Measurements from ENCODE around the gene GRM1.

The GRM1 gene

DNA sequence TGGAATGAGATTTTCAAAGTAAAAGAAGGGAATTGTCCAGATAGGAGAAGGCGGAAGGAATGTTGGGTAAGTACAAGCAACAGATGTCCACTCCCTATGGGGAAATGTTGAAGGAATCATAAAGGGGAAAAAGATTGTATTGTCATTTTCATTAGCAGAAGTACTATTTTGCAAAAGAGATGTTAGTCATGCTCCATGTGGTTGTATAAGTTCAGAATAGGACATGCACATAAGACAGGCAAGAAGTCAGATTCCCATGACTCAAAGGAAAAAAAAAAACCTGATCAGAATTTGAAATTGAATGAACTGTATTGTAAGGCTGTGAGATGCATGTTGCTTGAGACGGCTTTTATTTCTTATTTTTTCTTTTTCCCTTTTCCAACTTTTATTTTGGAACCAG lies 36.8 kb downstream of the GRM1 start:
- DNase-seq = no peak
- no peak overlapping the region for H3K27ac Mint-ChIP-seq
- H3K4me1 Mint-ChIP-seq = no peaks in the 10 kb centered on the region
- no peak for ATAC-seq (replicated peaks)
- H3K4me3 Mint-ChIP-seq = no peak overlapping the region
- no peaks in the 10 kb centered on the region for H3K36me3 Mint-ChIP-seq
- H3K27me3 Mint-ChIP-seq = no peaks in the 10 kb centered on the region
- H3K9me3 Mint-ChIP-seq = peaks cover 9 to 13% of the 10 kb centered on the region in 2 donors

- no peak for ATAC-seq (replicated peaks)
Measured at GRCh38 chr6:146066506-146066905, 37.6 kb downstream of the GRM1 start.

GRCh38 chr6:146071781-146072180 lies 42.9 kb downstream of the GRM1 start:
- no peaks in the 10 kb centered on the region for H3K4me1 Mint-ChIP-seq
- no peak overlapping the region for H3K27ac Mint-ChIP-seq
- no peaks in the 10 kb centered on the region for H3K36me3 Mint-ChIP-seq
- H3K4me3 Mint-ChIP-seq = no peak overlapping the region
- no peak for ATAC-seq (replicated peaks)
- no peak for DNase-seq
- no peaks in the 10 kb centered on the region for H3K9me3 Mint-ChIP-seq
- peaks cover 0 to 4% of the 10 kb centered on the region in 2 donors for H3K27me3 Mint-ChIP-seq

More at GRCh38 chr6:146066506-146066905, 37.6 kb downstream of the GRM1 start:
- Mint-ChIP-seq H3K4me3 (no peak overlapping the region), H3K27ac (no peak overlapping the region), H3K4me1 (no peaks in the 10 kb centered on the region), H3K36me3 (no peaks in the 10 kb centered on the region), H3K27me3 (no peaks in the 10 kb centered on the region), H3K9me3 (peaks cover 6 to 12% of the 10 kb centered on the region in 2 donors)
- DNase-seq = no peak

GRCh38 chr6:146077992-146078391 lies 49.1 kb downstream of the GRM1 start:
- no peak overlapping the region for H3K4me3 Mint-ChIP-seq
- no peaks in the 10 kb centered on the region for H3K27me3 Mint-ChIP-seq
- ATAC-seq (replicated peaks) (no peak), DNase-seq (no peak)
- H3K4me1 Mint-ChIP-seq = no peaks in the 10 kb centered on the region
- H3K9me3 Mint-ChIP-seq = peaks cover 2 to 4% of the 10 kb centered on the region in 2 donors
- no peaks in the 10 kb centered on the region for H3K36me3 Mint-ChIP-seq
- no peak overlapping the region for H3K27ac Mint-ChIP-seq

DNA sequence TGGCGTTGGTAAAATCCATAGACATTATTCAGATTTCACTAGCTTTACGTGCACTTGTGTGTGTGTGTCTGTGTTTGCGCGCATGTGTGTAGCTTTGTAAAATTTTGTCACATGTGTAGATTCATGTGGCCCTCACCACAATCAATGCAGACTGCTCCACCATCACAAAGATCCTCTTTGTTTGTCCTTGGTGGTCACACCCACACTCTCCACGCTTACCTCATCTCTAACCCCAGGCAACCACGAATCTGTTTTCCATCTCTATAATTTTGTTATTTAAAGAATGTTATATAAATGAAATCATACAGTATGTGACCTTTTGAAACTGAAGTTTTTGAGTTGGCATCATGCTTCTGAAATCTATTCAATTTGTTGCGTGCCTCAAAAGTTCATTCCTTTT lies 58.5 kb downstream of the GRM1 start:
- H3K9me3 Mint-ChIP-seq = peaks cover 0 to 3% of the 10 kb centered on the region in 2 donors
- no peak overlapping the region for H3K27ac Mint-ChIP-seq
- no peak overlapping the region for H3K4me3 Mint-ChIP-seq
- no peaks in the 10 kb centered on the region for H3K36me3 Mint-ChIP-seq
- DNase-seq = no peak
- ATAC-seq (replicated peaks) = no peak
- H3K27me3 Mint-ChIP-seq = no peaks in the 10 kb centered on the region
- H3K4me1 Mint-ChIP-seq = no peaks in the 10 kb centered on the region

DNA sequence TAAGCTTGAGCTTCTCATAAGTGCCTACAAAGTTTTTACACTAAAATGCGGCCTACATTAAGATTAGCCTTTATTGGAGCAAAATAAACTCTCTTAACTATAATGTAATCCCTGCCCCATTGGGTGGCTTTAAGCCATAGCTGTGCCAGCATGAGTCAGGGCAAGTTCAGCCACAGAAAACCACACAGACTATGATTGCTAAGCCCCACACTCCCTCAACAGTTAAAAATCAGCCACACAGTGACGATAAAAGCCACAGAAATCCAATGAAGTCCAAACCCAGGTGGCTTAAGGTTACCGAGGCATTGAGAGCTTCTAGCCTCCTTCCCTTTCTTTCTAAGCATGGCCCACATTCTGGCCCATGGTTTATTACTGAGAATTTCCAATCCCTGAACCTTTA lies 61.6 kb downstream of the GRM1 start:
- H3K36me3 Mint-ChIP-seq = no peaks in the 10 kb centered on the region
- no peak overlapping the region for H3K27ac Mint-ChIP-seq
- H3K4me1 Mint-ChIP-seq = no peaks in the 10 kb centered on the region

DNA sequence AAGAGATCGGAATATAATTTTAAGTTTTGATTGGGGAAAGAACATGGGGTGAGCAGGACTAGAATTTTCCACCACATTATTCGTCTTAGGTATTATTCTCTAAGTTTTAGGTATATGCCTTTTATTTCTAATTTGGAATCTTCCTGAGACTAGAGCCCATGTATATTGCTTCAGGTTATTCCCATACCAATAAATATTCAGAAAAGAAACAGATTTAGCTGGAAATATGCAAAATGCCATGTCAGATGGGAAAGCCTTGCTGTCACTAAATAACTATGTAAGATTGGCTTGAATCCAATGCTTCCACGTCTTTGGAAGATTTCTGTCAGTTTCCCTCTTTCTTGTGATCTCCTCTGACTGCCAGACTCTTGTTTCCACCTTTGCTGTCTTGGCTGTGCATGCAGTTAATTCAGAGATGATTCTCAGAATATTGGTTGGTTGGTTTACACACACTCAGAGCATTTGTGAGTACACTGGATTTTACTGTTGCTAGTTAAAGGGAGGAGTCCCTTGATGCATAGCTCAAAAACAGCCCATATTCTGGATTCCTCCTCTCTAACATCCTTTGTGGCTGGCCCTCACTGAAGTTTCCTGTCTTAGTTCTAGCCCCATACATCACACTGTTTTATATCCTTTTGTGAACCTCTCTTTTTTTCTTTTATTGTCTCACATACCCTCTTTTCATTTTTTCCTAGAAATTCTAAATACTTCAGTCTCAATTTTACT lies 64.3 kb downstream of the GRM1 start:
- no peak for ATAC-seq (replicated peaks)
- no peak for DNase-seq
- no peaks in the 10 kb centered on the region for H3K9me3 Mint-ChIP-seq
- no peak overlapping the region for H3K4me3 Mint-ChIP-seq
- H3K27ac Mint-ChIP-seq = no peak overlapping the region
- no peaks in the 10 kb centered on the region for H3K27me3 Mint-ChIP-seq
- H3K4me1 Mint-ChIP-seq = no peaks in the 10 kb centered on the region
- H3K36me3 Mint-ChIP-seq = no peaks in the 10 kb centered on the region

More for the DNA sequence above, 61.6 kb downstream of the GRM1 start:
- no peaks in the 10 kb centered on the region for H3K9me3 Mint-ChIP-seq
- no peaks in the 10 kb centered on the region for H3K27me3 Mint-ChIP-seq
- no peak overlapping the region for H3K4me3 Mint-ChIP-seq
- DNase-seq = no peak
- no peak for ATAC-seq (replicated peaks)

GRCh38 chr6:146095481-146095880 lies 66.6 kb downstream of the GRM1 start:
- Mint-ChIP-seq H3K4me3 (no peak overlapping the region), H3K27ac (no peak overlapping the region), H3K27me3 (no peaks in the 10 kb centered on the region), H3K36me3 (no peaks in the 10 kb centered on the region), H3K4me1 (no peaks in the 10 kb centered on the region), H3K9me3 (no peaks in the 10 kb centered on the region)
- no peak for DNase-seq
- no peak for ATAC-seq (replicated peaks)

GRCh38 chr6:146097586-146097985 lies 68.7 kb downstream of the GRM1 start:
- Mint-ChIP-seq H3K4me1 (no peaks in the 10 kb centered on the region), H3K27ac (no peak overlapping the region), H3K27me3 (no peaks in the 10 kb centered on the region), H3K4me3 (no peak overlapping the region), H3K36me3 (no peaks in the 10 kb centered on the region), H3K9me3 (no peaks in the 10 kb centered on the region)
- ATAC-seq (replicated peaks) = no peak
- DNase-seq = no peak

DNA sequence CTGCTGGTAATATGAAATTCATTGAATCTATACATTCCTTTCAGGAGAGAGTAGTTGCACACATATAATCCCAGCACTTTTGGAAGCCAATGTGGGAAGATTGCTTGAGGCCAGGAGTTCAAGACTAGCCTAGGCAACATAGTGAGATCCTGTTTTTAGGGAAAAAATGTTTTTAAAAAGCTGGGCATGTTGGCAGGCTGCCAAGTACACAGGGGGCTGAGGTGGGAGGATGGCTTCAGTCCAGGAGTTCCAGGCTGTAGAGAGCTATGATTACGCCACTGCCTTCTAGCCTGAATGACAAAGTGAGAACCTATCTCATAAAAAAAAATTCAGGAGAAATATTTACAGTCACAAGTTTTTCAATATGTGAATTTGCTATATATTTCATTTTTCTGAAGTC lies 71.9 kb downstream of the GRM1 start:
- H3K27me3 Mint-ChIP-seq = no peaks in the 10 kb centered on the region
- no peaks in the 10 kb centered on the region for H3K4me1 Mint-ChIP-seq
- ATAC-seq (replicated peaks) (no peak), DNase-seq (no peak)
- H3K36me3 Mint-ChIP-seq = no peaks in the 10 kb centered on the region
- H3K4me3 Mint-ChIP-seq = no peak overlapping the region
- no peak overlapping the region for H3K27ac Mint-ChIP-seq
- H3K9me3 Mint-ChIP-seq = peaks cover 0 to 2% of the 10 kb centered on the region in 2 donors

DNA sequence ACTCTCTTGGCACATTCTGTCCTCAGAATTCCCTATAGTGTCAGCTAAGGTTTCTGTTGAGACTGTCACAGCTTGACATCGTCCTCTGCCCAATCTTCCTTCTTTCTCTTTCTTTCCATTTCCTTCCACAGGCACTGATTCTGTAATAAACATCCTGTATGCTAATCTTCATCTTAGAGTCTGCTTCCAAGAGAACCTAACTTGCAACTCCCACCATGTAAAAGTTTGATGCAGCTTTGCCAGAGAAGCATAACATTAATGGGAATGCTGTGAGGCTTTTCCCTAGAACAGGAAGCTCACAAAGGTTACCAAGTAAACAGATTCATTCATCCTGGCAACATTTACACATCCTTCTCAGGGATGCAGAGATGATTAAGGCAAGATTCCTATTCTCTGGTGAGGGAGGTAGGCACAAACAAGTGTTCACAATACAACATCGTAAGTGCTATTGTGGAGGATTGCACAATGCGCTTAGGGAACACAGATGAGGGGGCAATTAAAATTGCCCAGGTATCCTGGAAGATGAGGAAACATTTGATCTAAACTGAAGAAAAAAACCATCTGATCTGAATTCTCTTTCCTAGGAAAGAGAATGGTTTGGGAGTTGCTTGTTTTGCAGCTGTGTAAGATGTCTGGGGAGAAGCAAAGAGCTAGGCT lies 74.7 kb downstream of the GRM1 start:
- DNase-seq = no peak
- Mint-ChIP-seq H3K9me3 (peaks cover 2% of the 10 kb centered on the region in 2 donors), H3K27me3 (no peaks in the 10 kb centered on the region), H3K4me1 (no peaks in the 10 kb centered on the region), H3K27ac (no peak overlapping the region), H3K36me3 (peaks cover 0 to under 1% of the 10 kb centered on the region in 2 donors), H3K4me3 (no peak overlapping the region)
- ATAC-seq (replicated peaks) = no peak

DNA sequence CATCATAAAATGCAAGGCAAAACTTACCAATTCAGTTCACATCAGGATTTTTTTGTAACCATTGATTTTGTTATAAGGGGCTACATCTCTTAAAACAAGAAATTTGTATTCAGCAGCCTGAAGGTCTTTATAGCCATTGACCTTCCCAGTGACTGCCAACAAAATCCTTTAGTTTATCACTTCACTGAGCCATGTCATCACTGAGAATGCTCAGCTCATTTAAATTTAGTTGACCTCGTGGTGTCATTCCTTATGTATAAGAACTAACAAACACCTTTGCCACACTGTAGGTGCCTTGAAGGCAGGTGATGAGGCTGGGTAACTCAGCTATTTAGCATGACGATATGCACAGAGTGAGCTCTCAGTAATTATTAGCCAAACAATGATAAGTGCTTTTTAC lies 77.7 kb downstream of the GRM1 start:
- peaks cover 12 to 16% of the 10 kb centered on the region in 2 donors for H3K9me3 Mint-ChIP-seq
- H3K27me3 Mint-ChIP-seq = no peaks in the 10 kb centered on the region
- H3K27ac Mint-ChIP-seq = no peak overlapping the region
- H3K4me3 Mint-ChIP-seq = no peak overlapping the region
- no peaks in the 10 kb centered on the region for H3K4me1 Mint-ChIP-seq
- ATAC-seq (replicated peaks) (no peak), DNase-seq (no peak)
- peaks cover 0 to 3% of the 10 kb centered on the region in 2 donors for H3K36me3 Mint-ChIP-seq

- Mint-ChIP-seq H3K4me1 (no peaks in the 10 kb centered on the region), H3K36me3 (peaks cover 0 to 3% of the 10 kb centered on the region in 2 donors), H3K27me3 (no peaks in the 10 kb centered on the region), H3K27ac (no peak overlapping the region), H3K9me3 (peaks cover 12 to 13% of the 10 kb centered on the region in 2 donors), H3K4me3 (no peak overlapping the region)
- DNase-seq (no peak), ATAC-seq (replicated peaks) (no peak)
Measured at GRCh38 chr6:146110990-146111389, 82.1 kb downstream of the GRM1 start.

- Mint-ChIP-seq H3K27me3 (no peaks in the 10 kb centered on the region), H3K36me3 (peaks cover 0 to 3% of the 10 kb centered on the region in 2 donors), H3K4me1 (no peaks in the 10 kb centered on the region), H3K4me3 (no peak overlapping the region), H3K27ac (no peak overlapping the region), H3K9me3 (peaks cover 12 to 13% of the 10 kb centered on the region in 2 donors)
- no peak for DNase-seq
- no peak for ATAC-seq (replicated peaks)
Measured at GRCh38 chr6:146111881-146112450, 83.1 kb downstream of the GRM1 start.

GRCh38 chr6:146113084-146113623 lies 84.3 kb downstream of the GRM1 start:
- H3K4me3 Mint-ChIP-seq = no peak overlapping the region
- H3K9me3 Mint-ChIP-seq = peaks cover 12 to 13% of the 10 kb centered on the region in 2 donors
- H3K27me3 Mint-ChIP-seq = no peaks in the 10 kb centered on the region
- H3K27ac Mint-ChIP-seq = no peak overlapping the region
- ATAC-seq (replicated peaks) (no peak), DNase-seq (no peak)
- no peaks in the 10 kb centered on the region for H3K4me1 Mint-ChIP-seq
- peaks cover 0 to 3% of the 10 kb centered on the region in 2 donors for H3K36me3 Mint-ChIP-seq

Measured in stimulated activated naive B cell treated with anti-CD40 and anti-IgM and Interleukin-4, amounts not matched to agents 10 μg/mL and 1 μg/mL and 100 μg/mL, for 72 hours (primary cell).